CD4-positive, alpha-beta T cell treated with Interleukin-17A for 4 hours (primary cell): Measurements from ENCODE around the gene GALNT11.
"Not testable (repeated sequence)": the region's sequence is repeated elsewhere in the genome, so short reads cannot be mapped to it uniquely, and the experiment has no call there.

Experiments used
- DNase-seq: peaks from one replicate; pipeline ENCODE4 v3.0.0-alpha.2; 2020; ENCODE audit warnings: mixed read lengths

GALNT11 gene

DNA sequence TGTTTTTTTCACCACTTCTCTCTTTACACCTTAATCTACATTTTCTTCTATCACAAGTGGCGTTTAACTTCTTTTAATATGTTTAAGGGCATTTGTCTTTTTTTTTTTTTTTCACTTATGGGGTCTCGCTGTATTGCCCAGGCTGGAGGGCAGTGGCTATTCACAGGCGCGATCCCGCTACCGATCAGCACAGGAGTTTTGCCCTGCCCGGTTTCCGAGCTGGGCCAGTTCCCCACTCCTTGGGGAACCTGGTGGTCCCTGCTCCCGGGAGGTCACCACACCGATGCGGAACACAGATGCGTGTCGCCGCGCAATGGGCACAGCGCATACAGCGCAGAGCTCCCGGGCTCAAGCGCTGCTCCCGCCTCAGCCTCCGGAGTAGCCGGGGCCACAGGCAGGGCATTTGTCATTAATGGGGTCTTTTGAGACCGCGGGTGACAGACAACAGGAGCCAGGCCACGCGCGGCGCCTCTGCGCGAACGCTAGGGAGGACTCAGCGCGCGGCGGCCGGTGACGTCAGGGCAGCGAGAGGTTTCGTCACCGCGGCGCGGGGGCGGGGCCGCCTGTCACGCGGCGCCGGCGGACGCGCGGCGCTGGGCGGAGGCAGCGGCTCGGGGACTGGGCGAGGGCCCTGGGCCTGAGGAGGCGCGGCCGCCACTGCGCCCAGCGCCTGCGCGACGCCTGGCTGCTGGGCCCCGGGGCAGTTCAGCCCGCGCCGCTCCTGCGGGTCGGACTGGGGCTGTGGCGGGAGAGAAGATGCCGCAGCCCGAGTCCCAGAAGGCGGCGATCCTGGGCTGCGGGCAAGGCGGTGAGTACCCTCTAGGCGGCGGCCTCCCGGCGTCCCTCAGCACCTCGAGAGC lies at the start of gene GALNT11:
Gene GALNT11, plus strand, starts transcription at position 598 of the 860 bp plus-strand sequence. CDS start 68,554 bp downstream, outside the sequence.
- peak; percentile 88 for DNase-seq

DNA sequence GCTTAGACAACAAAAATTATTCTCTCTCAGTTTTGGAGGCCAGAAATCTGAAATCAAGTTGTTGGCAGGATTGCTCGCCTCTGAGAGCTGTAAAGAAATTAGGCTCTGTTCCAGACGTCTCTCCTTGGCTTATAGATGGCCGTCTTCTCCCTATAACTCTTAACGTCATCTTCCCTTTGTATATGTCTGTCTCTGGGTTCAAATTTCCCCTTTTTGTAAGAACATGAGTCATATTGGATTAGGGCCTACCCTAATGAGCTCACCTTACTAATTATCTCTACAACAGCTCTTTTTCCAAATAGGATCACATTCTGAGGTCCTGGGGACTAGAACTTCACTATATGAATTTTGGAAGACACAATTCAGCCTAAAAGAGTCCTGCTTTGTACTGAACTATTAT lies 46.9 kb upstream of the GALNT11 start:
- DNase-seq, result no peak

DNA sequence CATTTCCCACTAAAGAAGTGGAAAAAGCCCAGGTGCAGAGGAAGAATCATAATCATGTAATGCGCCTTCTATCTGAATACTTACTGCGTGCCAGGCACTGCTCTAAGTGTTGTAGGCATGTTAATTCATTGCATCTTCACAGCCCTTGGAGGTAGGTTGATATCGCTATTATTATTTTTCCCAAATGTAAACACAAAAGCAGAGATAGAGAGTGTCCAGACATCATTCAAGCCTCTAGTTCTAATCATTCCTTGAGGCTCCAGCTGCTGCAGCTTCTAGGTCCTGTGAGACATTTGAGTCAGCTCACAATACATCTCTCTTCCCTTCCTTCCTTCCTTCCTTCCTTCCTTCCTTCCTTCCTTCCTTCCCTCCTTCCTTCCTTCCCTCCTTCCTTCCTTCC lies 44.3 kb upstream of the GALNT11 start:
- DNase-seq, result no peak

DNA sequence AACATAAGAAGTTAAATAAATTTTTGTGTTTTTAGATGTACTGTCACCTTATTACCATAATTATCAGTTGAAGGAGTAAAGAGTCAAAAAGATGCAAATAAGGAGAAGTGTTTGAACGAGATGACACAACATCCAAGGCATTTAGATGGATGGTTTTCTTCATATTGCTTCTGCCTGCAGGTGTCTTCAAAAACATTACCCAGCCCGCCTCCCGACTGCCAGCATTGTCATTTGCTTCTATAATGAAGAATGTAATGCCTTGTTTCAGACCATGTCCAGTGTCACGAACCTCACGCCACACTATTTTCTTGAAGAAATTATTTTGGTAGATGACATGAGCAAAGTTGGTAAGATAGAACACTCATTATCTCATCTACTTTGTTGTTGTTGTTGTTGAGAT lies 42.7 kb upstream of the GALNT11 start:
- DNase-seq, result no peak

GRCh38 chr7:151984612-151985011 lies 40.9 kb upstream of the GALNT11 start:
- no peak for DNase-seq

DNA sequence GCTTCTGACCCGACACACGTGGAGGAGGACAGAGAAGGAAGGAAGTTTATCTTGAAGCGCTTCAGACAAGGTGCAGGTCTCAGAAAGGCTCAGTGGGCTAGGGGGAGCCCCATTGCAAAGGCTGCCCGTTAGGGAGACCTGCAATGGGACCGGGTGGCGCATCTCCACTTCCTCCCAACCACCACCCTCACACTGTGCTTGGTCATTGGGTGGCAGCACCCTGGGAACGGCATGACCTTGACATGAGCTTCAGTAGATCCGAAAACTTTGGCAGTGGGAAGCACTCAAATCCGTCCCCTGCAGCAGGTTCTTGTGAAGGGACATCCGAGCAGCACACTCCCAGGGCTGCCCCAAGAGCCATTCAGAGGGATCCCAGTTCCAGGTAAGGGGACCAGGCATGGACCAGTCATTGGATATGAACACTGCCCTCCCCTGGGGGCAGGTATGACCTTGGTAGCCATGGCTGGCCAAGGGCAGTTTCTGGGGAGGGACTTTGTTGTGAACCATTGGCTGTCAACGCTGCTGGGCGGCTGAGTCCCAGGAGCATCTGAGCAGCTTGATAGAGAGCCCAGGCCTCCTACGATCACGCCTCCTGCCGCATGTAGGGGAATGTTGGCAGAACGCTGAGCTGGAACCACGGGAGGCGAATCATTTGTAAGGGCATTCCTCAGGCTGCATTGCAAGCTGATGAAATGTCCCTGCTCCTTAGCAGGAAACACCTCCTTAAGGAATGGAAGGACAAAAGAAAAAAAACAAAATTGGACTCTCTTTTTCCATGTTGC lies 37.5 kb upstream of the GALNT11 start:
- no peak for DNase-seq

- peak; percentile 52 for DNase-seq
Measured at GRCh38 chr7:151992375-151992774, 33.1 kb upstream of the GALNT11 start.

DNA sequence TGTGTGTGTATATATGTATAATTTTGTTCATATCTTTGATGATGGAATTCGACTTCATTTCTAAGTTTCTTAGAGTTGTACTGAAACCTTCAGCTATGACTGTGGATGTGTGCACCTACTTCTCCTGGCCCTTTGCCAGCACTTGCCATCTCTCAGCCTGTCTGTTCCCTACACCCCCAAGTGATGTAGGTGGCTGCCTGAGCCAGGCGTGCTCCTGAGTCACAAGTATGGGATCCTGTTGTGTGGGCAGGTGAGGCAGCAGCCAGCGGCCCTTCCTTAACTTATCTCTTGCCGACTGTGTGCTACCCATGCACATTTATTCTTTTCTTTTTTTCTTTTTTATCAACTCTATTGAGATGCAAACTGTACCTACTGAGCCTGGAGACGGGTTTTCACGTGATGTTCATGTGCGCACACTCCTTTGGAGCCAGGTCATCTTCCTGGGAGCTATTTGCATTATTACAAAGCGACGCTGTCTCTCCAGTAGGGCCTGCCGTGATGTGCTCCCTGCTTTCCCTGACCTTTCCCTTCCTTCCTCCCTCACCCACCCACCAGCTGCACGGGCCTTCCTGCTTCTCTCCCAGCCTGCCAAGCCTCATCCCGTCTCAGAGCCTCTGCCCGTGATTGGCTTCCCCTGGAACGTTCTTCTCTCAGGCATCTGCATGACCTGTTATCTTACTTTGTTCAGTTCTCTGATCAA lies 31.3 kb upstream of the GALNT11 start:
- no peak for DNase-seq

DNA sequence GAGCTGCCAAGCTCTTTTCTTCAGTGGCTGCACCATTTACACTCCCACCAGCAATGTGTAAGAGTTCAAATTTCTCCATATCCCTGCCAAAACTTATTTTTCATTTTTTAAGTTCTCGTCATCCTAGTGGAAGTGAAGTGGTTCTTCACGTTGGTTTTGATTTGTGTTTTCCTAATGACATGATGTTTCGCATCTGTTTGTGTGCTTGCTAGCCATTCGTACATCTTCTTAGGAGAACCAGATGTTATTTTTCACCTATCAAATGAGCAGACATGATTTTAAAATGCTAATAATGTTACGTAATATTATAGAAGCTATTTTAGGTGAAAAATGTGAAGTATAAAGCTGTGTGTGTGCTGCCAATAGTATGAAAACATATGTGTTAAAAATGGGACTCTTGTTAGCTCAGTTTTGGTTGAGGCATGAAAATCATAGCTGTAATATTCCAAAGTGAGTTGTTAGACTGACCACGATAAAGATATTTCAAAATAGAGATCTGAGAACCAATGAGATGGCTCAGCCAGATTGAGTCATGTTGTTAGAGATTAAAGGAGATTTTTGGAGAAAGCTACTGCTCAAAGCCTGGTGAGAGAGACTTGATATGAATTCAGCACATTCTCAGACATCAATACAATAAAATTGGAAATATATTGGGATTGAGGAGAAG lies 25.9 kb upstream of the GALNT11 start:
- DNase-seq, result no peak

DNA sequence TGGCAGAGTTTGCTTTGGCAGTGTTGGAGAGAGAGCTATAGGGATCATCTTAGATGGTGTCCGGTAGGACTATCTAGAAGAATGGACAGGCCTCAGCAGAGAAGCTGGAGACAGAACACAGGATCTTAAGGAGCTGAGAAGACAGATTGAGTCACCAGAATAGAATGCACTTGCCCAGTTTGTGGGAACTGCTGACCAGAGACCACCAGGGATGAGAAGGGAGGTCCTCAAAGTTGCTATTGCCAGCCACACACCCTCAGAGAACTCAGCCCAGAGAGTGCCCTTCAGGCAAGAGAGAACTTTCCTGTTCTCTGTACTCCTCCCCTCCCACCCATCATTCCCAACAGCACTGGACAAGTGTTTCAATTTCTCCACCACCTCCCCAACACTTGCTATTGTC lies 25.3 kb upstream of the GALNT11 start:
- DNase-seq, result no peak

DNA sequence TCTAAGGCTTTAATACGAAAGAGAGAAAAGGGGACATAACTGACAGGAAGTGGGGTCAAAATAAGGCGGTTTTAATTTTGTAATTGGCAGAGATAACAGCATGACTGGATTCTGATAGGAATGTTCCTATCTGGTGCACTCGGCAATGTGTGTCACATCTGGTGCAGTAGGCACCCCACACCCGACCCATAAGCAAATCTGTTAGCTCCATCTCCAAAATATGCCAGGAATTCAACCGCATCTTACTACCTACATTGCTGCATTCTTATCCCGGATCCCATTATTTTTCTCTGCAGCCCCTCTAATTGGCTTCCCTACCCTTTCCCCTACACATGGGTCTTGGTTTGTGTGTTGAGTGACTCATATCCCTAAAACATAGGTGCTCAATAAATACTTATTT lies 19.1 kb upstream of the GALNT11 start:
- DNase-seq, result no peak

DNA sequence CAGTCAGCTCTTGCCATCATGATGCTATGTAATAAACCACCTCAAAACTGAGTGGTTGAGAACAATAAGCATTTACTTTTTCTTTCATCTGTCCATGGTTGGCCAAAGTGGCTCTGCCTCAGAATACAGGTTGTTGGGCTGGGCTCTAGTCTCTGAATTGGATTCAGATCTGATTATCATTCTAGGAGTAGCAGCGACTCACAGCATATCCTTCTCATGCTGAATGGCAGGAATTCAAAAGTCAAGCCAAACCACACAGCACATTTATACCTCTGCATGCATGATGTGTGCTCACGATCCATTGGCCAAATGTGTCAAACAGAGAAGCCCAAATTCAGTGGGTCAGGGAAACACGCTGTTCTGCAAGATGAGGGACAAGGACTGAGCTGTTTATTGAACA lies 13.6 kb upstream of the GALNT11 start:
- no peak for DNase-seq

DNA sequence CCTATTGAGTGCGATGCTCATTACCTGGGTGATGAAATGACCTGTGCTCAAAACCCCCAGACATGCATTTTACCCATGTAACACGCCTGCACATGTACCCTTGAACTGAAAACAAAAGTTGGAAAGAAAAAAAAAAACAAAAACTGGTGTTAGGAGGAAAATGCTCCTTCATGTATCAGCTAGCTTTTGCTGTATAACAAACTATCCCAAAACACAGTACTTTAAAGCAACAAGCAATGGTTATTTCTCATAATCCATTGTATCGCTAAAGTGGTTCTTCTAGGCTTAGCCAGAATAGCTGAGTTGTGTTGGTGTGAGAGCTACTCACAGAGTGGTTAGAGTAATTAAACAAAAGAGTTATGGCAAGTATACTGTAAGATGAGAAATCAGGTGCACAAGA lies 12.2 kb upstream of the GALNT11 start:
- DNase-seq, result no peak

DNA sequence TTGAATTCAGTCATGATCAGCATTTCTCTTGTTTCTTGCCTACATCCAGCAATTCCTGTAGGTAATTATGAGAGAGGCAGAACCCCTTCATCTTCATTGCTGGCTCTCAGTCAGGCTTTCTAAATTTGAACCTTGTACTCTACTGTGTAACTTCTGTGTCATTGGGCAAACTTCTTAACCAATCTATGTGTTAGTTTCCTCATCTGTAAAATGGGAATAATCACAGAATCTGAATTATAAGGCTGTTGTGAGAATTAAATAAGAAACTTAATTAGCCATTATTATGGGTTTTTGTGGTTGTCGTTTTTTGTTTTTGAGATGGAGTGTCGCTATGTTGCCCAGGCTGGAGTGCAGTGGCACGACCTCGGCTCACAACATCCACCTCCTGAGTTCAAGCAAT lies 11.5 kb upstream of the GALNT11 start:
- no peak for DNase-seq

DNA sequence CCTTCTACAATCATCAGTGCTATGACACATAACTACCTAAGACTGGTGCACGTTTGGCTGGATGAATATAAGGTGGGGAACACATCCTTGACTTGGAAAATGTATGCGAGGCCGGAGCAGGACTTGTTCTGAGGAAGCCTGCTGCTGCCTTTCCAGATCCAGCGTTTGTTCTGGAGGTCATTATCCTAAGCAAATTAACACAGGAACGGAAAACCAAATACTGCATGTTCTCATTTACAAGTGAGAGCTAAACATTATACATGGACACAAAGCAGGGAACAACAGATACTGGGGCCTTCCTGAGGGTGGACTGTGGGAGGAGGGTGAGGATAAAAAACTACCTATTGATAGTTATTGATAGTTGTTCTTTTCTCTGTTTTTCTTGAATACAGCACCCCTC lies 10.8 kb upstream of the GALNT11 start:
- no peak for DNase-seq

- DNase-seq, result no peak
Measured at GRCh38 chr7:152015600-152015999, 9.9 kb upstream of the GALNT11 start.

GRCh38 chr7:152016947-152017346 lies 8.5 kb upstream of the GALNT11 start:
- DNase-seq, result no peak

- DNase-seq, result not testable (repeated sequence)
Measured at GRCh38 chr7:152017683-152018082, 7.8 kb upstream of the GALNT11 start.

- DNase-seq, result not testable (repeated sequence)
Measured at GRCh38 chr7:152021740-152022139, 3.7 kb upstream of the GALNT11 start.

- no peak for DNase-seq
Measured at GRCh38 chr7:152025937-152026890, 740 bp downstream of the GALNT11 start.

GRCh38 chr7:152027491-152028365 lies 2.3 kb downstream of the GALNT11 start:
- DNase-seq, result not testable (repeated sequence)
